Stimulated activated naive CD4-positive, alpha-beta T cell treated with Interleukin-2 at 50 U/mL for 16 hours (primary cell): ENCODE results near the gene FNDC10.
"Not testable (repeated sequence)": the region's sequence is repeated elsewhere in the genome, so short reads cannot be mapped to it uniquely, and the experiment has no call there.

Experiments
- DNase-seq: peaks from one replicate; lab custom pipeline; 2025; lab: John Stamatoyannopoulos, UW

Gene FNDC10

GRCh38 chr1:1567152-1567875, 32.6 kb downstream of the FNDC10 start:
- DNase-seq = no peak

- no peak for DNase-seq
Measured at GRCh38 chr1:1565340-1565739, 34.6 kb downstream of the FNDC10 start.

- DNase-seq = no peak
Measured at GRCh38 chr1:1564268-1564667, 35.7 kb downstream of the FNDC10 start.

GRCh38 chr1:1563688-1564087, 36.2 kb downstream of the FNDC10 start:
- no peak for DNase-seq

GRCh38 chr1:1562556-1563195, 37.3 kb downstream of the FNDC10 start:
- DNase-seq = no peak

- DNase-seq = no peak
Measured at GRCh38 chr1:1561801-1562470, 38.0 kb downstream of the FNDC10 start.

GRCh38 chr1:1560178-1560577, 39.8 kb downstream of the FNDC10 start:
- DNase-seq = no peak

GRCh38 chr1:1559066-1559465, 40.9 kb downstream of the FNDC10 start:
- DNase-seq = no peak

- DNase-seq = no peak
Measured at GRCh38 chr1:1558591-1558990, 41.3 kb downstream of the FNDC10 start.

GRCh38 chr1:1557688-1558087, 42.2 kb downstream of the FNDC10 start:
- DNase-seq = not testable (repeated sequence)

- DNase-seq = not testable (repeated sequence)
Measured at GRCh38 chr1:1556961-1557360, 43.0 kb downstream of the FNDC10 start.

GRCh38 chr1:1556505-1556904, 43.4 kb downstream of the FNDC10 start:
- no peak for DNase-seq

GRCh38 chr1:1554926-1555915, 44.7 kb downstream of the FNDC10 start:
- no peak for DNase-seq

- DNase-seq = no peak
Measured at GRCh38 chr1:1554550-1554925, 45.4 kb downstream of the FNDC10 start.

GRCh38 chr1:1553821-1554494, 46.0 kb downstream of the FNDC10 start:
- DNase-seq = no peak

GRCh38 chr1:1552263-1552639, 47.7 kb downstream of the FNDC10 start:
- DNase-seq = no peak

- DNase-seq = no peak
Measured at GRCh38 chr1:1551524-1552262, 48.2 kb downstream of the FNDC10 start.

GRCh38 chr1:1550591-1551432, 49.1 kb downstream of the FNDC10 start:
- DNase-seq = no peak

- DNase-seq = no peak
Measured at GRCh38 chr1:1550087-1550486, 49.8 kb downstream of the FNDC10 start.

GRCh38 chr1:1548591-1548990, 51.3 kb downstream of the FNDC10 start:
- no peak for DNase-seq
